Tibial nerve (tissue), 3 donors: ENCODE data around the gene MBP.

ENCODE experiments used
- CTCF ChIP-seq, 5 experiments: fragments of 200-600 bp in 3 of 5; fragments of 450-650 bp in 2 of 5; sonication (generic) in 3 of 5; IDR thresholded peaks; one replicate each; pipeline ENCODE4 v1.5.1; 2016 to 2019; ENCODE audit warnings: antibody characterized with exemption in 5 of 5, mild to moderate bottlenecking in 3 of 5, moderate library complexity in 2 of 5
- POLR2A ChIP-seq, 2 donors: fragments of 450-650 bp; IDR thresholded peaks; one replicate each; pipeline ENCODE4 v1.6.1; 2017; ENCODE audit warnings: antibody characterized with exemption in 2 of 2, mild to moderate bottlenecking in 2 of 2, moderate library complexity in 2 of 2

GRCh38 chr18:77105028-77105427 lies 27.6 kb downstream of the MBP start:
- no peak for TF ChIP-seq CTCF (IDR thresholded peaks at IDR 0.05)
- no peak for TF ChIP-seq POLR2A (IDR thresholded peaks at IDR 0.05)
